HG03095 (cell line): Measurements from ENCODE around the gene DEFB112.

ENCODE experiments used
- ATAC-seq: cut with Tn5 transposase; IDR thresholded peaks from one replicate; pipeline ENCODE4 v1.9.1; 2021; ENCODE audit warnings: moderate library complexity; ENCODE audit not compliant: unreplicated experiment

DEFB112 gene, protein sequence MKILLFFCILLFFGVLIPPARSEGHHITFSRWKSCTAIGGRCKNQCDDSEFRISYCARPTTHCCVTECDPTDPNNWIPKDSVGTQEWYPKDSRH

DNA sequence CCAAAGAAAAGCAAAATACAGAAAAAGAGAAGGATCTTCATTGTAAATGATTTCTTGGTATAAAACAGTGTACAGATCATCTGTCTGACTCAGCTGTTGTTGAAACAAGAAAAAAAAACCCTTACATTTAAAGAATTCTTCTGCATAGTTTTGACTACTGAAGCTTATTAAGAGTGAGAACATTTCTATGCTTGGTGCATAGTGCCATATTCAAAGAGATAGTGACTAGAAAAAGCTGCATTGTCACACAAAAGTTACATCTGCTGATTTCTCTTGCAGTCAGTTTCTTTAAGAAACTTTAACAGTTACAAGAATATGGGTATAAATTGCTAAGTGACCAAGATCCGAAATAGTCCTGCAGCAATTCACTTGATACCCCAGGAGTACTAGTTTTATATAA, at the start of gene DEFB112:
DEFB112 (minus strand) TSS at position 101 of the 400 bp plus-strand sequence; CDS start at position 41, 60 bp downstream.
- ATAC-seq = no peak

DNA sequence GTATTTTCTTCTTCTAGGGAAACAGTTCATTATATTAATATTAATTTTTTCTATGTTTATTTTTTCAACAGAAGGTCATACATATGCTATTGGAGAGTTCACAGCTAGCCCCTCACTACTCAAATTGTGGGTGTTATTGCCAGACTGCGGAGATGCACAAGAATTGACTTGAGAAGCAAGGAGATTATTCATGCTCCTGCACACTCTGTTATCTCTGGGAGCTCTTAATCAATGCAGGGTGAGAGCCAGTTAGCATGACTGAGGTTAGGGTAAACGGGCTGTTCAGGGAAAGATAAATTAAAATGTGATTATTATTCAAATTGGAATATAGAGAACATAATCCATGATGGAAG, 48.9 kb upstream of the DEFB112 start:
- no peak for ATAC-seq

DNA sequence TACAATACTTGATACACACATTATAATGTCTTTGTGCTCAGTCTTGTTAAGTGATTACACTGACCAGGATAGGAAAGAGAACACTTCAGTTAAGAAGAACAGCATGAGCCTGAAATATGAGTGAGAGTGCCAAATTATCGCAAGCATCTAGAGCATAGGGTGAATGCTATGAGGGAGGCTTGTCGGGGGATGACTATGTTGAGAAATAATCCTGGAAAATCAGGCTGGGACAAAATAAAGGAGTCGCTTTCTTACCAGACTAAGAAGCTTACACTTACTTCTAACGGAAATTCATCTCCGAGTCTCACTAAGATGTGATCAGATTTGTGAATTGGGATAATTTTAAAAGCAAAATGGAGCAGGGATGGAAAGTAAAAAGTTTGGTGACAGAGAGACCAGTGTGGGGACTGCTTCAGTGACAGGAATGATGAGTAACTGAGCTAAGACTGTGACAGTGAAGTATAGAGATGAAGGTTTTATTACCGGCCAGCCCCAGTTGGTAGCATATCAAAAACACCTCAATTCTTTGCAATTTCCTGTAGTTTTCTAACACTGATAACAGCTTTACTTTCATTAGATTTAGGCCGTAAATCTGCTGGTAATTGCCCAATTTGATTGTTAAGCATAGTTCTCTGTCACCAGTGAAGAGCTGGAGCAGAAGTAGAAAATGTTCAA, 48.4 kb upstream of the DEFB112 start:
- no peak for ATAC-seq

DNA sequence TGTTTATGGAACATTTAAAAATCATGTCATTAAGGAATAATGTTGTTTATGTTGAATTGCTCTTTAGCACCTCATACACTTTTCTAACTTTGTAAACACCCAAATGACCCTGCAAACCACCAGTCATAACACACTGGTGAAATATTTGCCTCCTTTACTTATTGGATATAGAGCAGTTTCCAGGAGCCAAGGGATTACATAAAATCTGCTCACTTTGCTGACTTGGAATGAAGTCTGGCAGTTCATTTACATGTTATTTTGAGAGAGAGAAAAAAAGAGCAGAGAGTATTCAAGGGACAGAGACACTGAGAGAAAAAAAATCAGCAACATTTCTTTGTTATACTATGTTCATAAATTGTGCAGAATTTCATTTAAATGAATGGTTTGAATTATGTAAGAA, 46.6 kb upstream of the DEFB112 start:
- ATAC-seq = no peak

DNA sequence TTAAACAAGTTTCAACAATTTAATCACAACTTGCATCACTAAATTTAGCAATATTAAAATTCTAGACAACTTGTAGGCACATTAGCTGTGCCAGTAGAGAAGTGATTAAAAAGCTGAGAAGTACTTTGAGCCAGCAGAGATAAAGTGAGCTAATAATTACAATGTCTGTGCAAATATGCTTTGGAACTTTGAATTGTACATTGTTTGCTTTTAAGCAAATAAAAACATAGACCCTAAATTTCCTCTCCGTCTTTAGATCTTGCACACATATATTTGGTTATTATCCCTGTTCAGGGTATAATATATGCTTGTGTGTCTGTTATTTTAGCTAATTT, 44.2 kb upstream of the DEFB112 start:
- no peak for ATAC-seq

DNA sequence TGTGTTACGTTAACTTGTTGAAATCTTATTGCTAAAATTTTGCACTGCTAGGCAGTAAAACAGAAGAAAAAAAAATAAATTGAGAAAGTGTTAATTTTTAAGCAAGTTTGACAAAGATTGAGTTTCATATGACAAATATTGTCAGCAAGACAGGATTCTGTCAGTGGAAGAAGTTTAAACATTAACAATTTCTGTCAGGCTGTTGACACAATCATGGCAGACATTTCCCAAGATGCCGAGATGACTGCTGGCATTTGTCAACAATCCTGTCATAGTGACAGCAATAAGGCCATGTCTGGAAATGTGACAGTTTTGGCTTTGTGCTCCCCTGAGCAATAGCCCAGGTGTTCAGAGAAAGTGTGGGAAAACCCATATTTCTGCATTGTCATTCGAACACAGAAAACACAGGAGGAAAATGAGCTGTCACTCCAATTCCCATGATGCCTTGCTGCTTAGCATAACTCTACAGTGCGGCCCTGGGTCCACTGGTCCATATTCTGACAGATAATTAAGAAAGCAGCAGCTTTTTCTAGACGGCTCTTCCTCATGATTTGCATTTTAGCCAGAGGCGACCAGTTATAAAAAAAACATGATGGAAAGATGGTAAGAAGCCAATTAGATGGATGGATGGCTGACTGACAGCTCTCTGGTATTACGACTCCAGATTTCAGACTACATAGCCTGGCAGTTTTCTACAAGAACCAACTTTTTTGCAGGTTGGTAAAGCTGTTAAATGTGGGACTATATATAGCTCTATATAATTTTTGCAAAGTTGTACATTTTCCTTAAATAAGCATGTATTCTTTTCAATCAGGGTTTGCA, 43.6 kb upstream of the DEFB112 start:
- ATAC-seq = no peak

DNA sequence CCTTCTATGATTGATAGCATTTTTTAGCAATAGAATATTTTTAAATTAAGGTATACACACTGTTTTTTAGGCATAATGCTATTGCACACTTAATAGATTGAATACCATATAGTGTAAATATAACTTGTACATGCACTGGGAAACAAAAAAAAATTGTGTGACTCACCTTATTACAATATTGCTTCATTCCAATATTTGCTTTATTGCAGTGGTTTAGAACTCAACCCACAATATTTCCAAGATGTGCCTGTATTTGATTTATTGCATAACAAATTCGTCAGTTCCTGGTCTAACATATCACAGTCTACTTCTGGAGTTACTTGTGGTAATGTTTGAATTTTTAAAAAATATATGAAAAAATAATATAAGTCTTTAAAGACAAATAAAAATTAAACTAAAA, 41.9 kb upstream of the DEFB112 start:
- no peak for ATAC-seq

DNA sequence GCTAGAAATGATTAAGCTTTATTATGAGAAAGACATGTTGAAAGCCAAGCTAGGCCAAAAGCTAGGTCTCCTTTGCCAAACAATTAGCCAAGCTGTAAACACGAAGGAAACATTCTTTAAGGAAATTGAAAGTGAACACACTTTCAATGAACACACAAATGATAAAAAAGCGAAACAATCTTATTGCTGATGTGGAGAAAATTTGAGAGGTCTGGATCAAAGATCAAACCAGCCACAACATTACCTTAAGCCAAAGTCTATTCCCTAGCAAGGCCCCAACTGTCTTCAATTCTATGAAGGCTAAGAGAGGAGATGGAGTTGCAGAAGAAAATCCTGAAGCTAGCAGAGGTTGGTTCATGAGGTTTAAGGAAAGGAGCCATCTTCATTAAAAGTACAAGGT, 40.2 kb upstream of the DEFB112 start:
- ATAC-seq = no peak

DNA sequence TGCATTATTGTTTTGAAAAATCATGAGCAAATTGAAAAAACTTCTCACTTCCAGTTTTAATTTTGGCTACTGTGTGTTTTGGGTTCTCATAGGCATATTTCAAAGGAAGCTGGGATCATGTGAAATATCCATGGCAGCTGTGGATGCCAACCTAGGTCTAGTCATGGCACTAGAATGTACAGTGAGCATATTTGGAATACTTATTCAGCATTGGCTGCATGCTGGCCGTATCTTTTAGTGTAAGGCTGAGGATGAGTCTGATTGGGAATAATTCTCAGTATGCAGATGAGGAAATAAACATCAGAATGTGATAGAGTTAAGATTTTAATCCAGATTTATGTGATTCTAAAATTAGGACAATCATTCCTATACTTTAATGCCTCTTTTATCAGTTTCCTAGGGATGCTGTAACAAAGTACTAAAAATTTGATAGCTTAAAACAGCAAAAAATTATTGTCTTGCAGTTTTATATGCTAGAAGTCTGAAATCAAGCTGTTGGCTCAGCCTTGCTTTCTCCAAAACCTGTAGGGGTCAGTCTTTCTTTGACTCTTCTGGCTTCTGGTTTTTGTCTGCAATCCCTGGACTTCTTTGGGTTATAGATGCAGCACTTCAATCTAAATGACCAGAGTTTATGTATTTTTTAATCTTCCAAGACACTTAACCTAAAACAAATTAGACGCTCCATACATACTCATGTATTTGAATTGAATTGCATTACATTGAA, 37.7 kb upstream of the DEFB112 start:
- ATAC-seq = no peak

DNA sequence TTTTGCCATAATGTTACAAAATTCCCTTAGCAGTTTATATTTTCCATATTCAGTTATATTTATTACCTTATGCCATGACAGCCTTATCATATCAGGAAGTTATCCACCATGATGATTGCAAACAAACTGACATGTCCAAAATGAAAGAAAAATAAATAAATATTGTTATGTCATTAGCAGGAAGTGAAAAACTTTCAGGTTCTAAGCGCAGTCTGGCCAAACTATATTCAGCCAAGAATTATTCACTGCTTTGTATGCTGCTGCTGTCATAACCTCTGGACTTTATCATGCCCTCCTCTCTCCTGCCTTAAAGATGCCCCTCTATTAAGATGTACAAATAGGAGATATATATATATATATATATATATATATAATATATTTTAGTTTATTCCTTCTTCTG, 27.7 kb upstream of the DEFB112 start:
- no peak for ATAC-seq

DNA sequence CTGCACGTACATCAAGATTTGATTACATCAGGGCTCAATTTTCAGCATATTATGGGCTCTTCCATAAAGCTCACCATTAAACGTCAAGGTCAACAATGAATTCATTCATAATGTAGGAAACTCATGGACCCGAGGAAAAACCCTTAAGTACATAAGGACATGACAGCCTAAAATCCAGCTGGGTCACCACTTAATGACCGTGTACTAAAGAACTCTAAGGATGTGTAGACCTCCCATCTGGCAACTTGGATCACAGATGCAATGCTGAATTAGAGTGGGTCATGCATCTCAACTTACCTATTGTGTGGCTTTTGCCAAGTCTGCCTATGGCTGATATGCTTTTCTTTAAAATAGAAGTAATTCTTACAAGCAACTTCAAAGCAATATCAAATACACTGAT, 26.7 kb upstream of the DEFB112 start:
- no peak for ATAC-seq

DNA sequence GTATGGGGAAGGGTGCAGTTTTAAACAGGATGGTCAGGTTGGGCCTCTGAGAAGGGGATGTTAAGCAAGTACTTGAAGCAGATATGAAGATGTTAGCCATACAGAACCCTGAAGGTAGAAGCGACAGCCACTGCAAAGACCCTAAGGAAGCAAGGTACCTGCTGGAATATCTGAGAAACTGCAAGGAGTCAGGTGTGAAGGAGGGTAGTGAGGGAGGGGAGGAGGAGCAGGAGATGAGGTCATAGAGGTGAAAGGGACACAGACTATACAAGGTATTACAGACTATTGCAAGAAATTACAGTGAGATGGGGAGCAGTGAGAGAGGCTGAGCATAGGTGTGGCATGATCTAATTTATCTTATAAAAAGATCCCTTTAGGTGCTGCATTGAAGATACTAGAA, 22.2 kb upstream of the DEFB112 start:
- ATAC-seq = no peak

DNA sequence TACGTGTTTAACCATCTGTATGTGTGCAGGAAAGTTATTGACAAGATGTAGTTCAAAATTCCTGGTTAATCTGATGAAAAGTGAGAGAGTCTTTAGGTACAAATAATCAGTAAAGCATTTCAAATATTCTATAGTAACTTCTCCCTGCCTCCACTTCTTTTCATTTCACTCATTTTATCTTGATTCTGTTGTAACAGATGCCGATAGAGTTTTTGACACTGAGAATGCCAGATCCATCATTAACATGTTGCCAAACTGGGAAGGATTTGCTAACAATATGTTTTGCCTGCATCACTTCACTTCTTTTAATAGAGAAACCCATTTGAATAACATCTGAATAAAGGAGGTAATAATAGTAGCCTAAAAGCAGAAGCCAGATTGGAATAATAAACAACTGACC, 20.4 kb upstream of the DEFB112 start:
- ATAC-seq = no peak

DNA sequence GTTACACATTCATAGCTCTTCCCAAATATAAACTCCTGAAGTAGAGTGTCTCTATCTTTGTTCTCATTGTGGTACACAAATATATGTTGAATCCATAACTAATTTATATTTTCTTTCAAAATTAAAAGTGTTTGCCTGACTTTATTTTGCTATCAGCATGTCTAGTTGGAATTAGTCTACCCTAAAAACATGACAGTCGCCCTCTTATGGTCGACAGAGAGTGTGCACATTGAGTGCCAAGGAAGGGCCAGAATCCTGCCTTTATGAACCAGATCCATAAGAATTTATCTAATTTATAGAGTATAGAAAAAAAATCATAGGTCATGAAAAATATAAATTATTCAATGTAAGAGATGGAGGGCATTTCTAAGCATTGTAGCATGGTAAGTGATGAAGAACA, 12.3 kb upstream of the DEFB112 start:
- ATAC-seq = no peak

DNA sequence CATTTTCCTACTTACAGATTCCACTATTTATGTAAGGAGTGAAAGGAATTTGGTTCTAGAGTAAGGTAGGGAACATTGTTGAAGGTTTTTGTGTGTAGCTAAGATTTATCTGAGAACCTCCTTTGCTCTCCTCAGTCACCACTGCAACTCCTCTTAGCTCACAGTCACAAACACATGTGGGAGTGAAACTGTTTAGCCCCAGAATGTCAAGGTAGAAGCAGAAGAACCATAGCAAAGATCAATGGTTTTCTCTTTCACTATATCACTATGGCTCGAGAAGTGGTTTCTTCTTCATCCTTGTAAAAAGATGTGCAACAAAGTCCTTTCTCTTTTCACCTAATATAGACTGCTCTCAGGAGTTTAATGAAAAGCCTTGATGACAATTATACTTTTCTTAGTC, 6.5 kb upstream of the DEFB112 start:
- ATAC-seq = peak; percentile 66

DNA sequence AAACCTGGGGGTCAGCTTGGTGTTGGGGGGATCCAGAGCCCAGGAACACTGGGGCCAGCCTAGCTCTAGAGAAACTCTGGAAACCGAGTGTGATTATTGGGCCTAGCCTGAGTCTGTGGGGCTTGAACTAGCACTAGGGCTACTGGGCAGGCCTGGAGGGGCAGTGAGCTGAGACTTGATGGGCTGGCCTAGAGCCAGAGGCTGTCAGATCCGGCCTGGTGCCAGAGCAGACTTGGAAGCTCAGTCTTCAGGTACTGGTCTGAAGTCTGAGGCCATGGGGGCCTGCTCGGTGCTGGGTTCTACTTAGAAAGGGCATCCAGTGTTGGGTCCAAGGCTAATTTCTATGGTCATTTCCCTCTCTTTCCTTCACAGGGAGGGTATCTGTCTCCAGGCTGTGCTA, 2.7 kb downstream of the DEFB112 start:
- no peak for ATAC-seq

DNA sequence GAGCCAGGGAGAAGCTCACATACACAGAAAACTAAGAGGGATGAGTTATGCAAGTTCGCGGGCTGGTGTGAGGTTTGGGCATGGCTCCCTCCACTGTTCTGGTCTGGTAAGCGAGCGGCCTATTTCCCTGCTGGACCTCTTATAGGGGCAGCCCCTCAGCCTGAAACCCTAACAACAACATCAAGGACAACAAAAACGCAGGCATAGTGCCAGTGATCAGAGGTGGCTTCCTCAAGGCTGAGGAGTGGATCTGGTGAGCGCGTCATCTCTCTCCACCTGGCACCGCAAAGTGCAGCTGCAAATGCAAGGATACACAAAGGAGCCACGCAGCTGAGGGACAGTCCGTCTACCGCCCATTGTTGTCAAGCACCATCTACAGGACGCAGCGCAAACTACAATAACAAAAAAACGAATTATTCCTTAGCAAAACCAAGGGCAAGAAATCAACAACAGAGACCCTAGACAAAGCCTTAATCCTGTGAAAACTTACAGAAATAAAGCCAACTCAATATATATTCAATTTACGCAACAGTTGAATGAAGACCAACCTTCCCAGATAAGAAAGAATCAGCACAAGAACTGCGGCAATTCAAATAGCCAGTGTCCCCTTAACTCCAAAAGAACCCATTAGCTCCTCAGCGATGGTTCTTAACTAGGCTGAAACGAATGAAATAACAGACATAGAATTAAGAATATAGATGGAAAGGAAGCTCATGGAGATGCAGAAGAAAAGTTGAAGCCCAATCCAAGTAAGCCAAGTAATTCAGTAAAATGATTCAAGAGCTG, 18.8 kb downstream of the DEFB112 start:
- no peak for ATAC-seq

DNA sequence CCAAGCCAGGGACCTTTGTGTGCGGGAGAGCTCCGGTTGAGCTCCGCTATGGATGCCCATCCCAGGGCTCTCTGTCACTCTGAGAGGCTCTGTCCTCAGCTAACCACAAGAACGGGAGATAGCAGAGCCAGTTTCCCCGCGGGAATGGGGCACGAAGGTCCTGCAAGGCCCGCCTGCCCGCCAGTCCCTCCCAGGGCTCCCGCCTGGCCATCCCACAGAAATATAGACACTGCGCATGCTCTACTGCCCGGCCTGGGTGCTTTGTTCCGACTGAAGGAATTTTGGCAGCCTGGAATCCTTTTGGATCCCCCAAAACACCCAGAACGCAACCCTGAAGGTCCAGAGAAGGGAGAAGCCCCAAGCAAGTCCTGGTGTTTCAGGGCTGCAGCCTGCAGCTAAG, 19.4 kb downstream of the DEFB112 start:
- no peak for ATAC-seq

DNA sequence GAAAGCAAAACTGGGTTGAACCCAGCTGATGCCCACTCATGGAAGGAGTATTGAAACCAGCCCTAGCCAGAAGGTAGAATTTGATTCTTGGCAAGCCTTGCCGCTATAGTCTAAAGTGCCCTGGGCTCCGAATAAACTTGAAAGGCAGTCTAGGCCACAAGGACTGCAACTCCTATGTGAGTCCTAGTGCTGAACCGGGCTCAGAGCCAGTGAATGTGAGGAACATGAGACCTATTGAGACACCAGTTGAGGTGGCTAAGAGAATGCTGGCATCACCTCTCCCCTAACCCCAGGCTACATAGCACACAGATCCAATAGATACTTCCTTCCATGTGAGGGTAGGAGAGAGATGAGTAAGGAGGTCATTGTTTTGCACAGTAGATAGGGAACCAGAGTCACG, 24.5 kb downstream of the DEFB112 start:
- no peak for ATAC-seq

DNA sequence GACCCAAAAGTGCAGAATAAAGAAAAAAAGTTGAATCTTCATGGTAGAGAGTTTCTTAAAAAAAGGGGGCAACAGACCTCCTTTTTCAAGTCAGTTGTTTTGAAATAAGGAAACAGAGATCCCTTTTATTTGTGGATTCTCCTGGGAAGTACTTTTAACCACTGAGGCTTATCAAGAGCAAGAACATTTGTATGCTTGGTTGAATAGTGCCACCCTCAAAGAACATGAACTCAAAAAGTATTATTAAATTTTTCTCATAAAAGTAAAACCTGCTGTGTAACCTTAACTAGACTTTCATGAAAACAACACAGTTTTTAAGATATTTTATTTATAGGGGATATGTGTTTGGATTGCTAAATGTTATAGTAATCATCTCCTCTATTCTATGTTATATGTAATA, 27.8 kb downstream of the DEFB112 start, which contains the start of gene DEFB110:
DEFB110 (minus strand) TSS at position 101 of the 400 bp plus-strand sequence; CDS start at position 42, 59 bp downstream.
- no peak for ATAC-seq

DNA sequence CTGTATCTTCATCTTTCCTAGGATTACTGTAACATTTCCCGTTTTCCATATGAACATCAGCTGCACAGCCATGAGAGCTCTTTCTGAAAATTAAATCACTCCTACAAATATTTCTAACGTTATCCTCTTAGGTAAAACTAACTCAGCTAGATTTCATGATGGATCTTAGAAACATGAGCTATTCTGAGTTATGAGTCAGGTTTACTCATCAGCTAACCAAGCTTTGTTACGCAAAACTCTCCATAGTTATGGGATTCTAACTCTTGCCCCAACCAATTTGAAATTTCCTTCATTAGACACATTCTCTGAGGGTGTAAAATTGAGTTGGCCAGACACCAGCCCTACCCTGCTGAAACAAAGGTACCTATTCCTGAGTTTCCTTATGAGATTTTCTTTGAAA, 41.9 kb downstream of the DEFB112 start:
- no peak for ATAC-seq
